Measurements from ENCODE around the gene GPR25.

Gene GPR25

GRCh38 chr1:200901796-200902444 lies 29.1 kb downstream of the GPR25 start:
- Histone ChIP-seq H3F3A (ENCODE audit: insufficient read depth, low read length) (no peaks in the 10 kb centered on the region), H3K9ac (ENCODE audit: low read length) (no peak overlapping the region), H3K27me3 (replicated peaks; ENCODE audit: insufficient read depth, low read length) (no peaks in the 10 kb centered on the region), H3K4me2 (ENCODE audit: low read depth, low read length) (no peak overlapping the region), H3K36me3 (replicated peaks; ENCODE audit: insufficient read depth, low read length) (0 out of 2 replicates have a peak, but pooled peaks cover 18% of the 10 kb centered on the region), H3K9me3 (replicated peaks; ENCODE audit: insufficient read depth, low read length) (no peaks in the 10 kb centered on the region), H4K20me1 (ENCODE audit: insufficient read depth, low read length) (no peaks in the 10 kb centered on the region), H3K4me3 (ENCODE audit: low read length) (no peak overlapping the region), H3K9me2 (replicated peaks; ENCODE audit: insufficient read depth, low read length) (no peaks in the 10 kb centered on the region), H3K4me1 (ENCODE audit: low read length) (no peaks in the 10 kb centered on the region), H3K27ac (ENCODE audit: low read length) (no peak overlapping the region), H2AFZ (ENCODE audit: low read length) (no peak overlapping the region), H3K79me2 (ENCODE audit: low read length) (peaks cover 20% of the 10 kb centered on the region)
- no peak for TF ChIP-seq EZH2 (optimal IDR thresholded peaks at IDR 0.05; ENCODE audit: low read depth, low read length)
- TF ChIP-seq CTCF (IDR thresholded peaks at IDR 0.05; ENCODE audit: low read length): no peak
- no peak for DNase-seq

DNA sequence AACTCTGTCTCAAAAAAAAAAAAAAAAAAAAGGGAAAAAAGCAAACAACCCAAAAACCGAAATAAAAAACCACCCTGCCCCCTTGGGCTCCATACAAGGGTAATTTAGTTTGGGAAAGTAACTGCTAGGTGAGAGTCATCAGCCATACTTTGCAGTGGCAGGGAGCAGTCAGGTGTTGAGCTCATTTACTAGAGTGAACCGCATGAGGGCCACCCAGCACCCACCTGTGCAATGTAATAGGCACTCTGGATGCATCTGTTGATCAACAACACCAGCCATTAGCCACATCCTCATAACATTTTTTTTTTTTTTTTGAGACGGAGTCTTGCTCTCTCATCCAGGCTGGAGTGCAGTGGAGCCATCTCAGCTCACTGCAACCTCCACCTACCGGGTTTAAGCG lies 31.0 kb downstream of the GPR25 start:
- H3K4me1 ChIP-seq (ENCODE audit: low read length): no peaks in the 10 kb centered on the region
- no peaks in the 10 kb centered on the region for H4K20me1 ChIP-seq (ENCODE audit: insufficient read depth, low read length)
- no peaks in the 10 kb centered on the region for H3F3A ChIP-seq (ENCODE audit: insufficient read depth, low read length)
- no peaks in the 10 kb centered on the region for H3K9me3 ChIP-seq (replicated peaks; ENCODE audit: insufficient read depth, low read length)
- H3K9me2 ChIP-seq (replicated peaks; ENCODE audit: insufficient read depth, low read length): no peaks in the 10 kb centered on the region
- 0 out of 2 replicates have a peak, but pooled peaks cover 3% of the 10 kb centered on the region for H3K79me2 ChIP-seq (ENCODE audit: low read length)
- no peak for TF ChIP-seq CTCF (IDR thresholded peaks at IDR 0.05; ENCODE audit: low read length)
- TF ChIP-seq EZH2phosphoT487 (IDR thresholded peaks at IDR 0.05; ENCODE audit: low read length): no peak
- no peak for TF ChIP-seq EZH2 (optimal IDR thresholded peaks at IDR 0.05; ENCODE audit: low read depth, low read length)
- H3K4me3 ChIP-seq (ENCODE audit: low read length): no peak overlapping the region
- H3K27ac ChIP-seq (ENCODE audit: low read length): no peak overlapping the region
- no peaks in the 10 kb centered on the region for H3K27me3 ChIP-seq (replicated peaks; ENCODE audit: insufficient read depth, low read length)
- H2AFZ ChIP-seq (ENCODE audit: low read length): no peak overlapping the region
- 0 out of 2 replicates have a peak, but pooled peaks cover 18% of the 10 kb centered on the region for H3K36me3 ChIP-seq (replicated peaks; ENCODE audit: insufficient read depth, low read length)
- no peak overlapping the region for H3K9ac ChIP-seq (ENCODE audit: low read length)
- no peak for DNase-seq
- no peak overlapping the region for H3K4me2 ChIP-seq (ENCODE audit: low read depth, low read length)

- no peaks in the 10 kb centered on the region for H3K27me3 ChIP-seq (replicated peaks; ENCODE audit: insufficient read depth, low read length)
- H4K20me1 ChIP-seq (ENCODE audit: insufficient read depth, low read length): no peaks in the 10 kb centered on the region
- H3K27ac ChIP-seq (ENCODE audit: low read length): no peak overlapping the region
- TF ChIP-seq EZH2phosphoT487 (IDR thresholded peaks at IDR 0.05; ENCODE audit: low read length) (no peak), EZH2 (optimal IDR thresholded peaks at IDR 0.05; ENCODE audit: low read depth, low read length) (no peak), CTCF (IDR thresholded peaks at IDR 0.05; ENCODE audit: low read length) (no peak)
- H3K4me3 ChIP-seq (ENCODE audit: low read length): no peak overlapping the region
- H3K9me2 ChIP-seq (replicated peaks; ENCODE audit: insufficient read depth, low read length): no peaks in the 10 kb centered on the region
- H2AFZ ChIP-seq (ENCODE audit: low read length): no peak overlapping the region
- 0 out of 2 replicates have a peak, but pooled peaks cover 3% of the 10 kb centered on the region for H3K79me2 ChIP-seq (ENCODE audit: low read length)
- no peak for DNase-seq
- no peak overlapping the region for H3K4me2 ChIP-seq (ENCODE audit: low read depth, low read length)
- no peak overlapping the region for H3K9ac ChIP-seq (ENCODE audit: low read length)
- no peaks in the 10 kb centered on the region for H3F3A ChIP-seq (ENCODE audit: insufficient read depth, low read length)
- H3K4me1 ChIP-seq (ENCODE audit: low read length): no peaks in the 10 kb centered on the region
- H3K9me3 ChIP-seq (replicated peaks; ENCODE audit: insufficient read depth, low read length): no peaks in the 10 kb centered on the region
- peaks cover 15% of the 10 kb centered on the region; the same call in 1 of the 2 replicates for H3K36me3 ChIP-seq (replicated peaks; ENCODE audit: insufficient read depth, low read length)
Measured at GRCh38 chr1:200904772-200905171, 32.0 kb downstream of the GPR25 start.
